A204.1 (cell line): ENCODE measurements around the gene ZEB1.
"Not testable (repeated sequence)": the region's sequence is repeated elsewhere in the genome, so short reads cannot be mapped to it uniquely, and the experiment has no call there.

ENCODE experiments used
- FAIRE-seq: peaks from 2 replicates; lab custom pipeline; 2012; peaks lifted over from hg19 to GRCh38; lab: Jason Lieb, UNC

ZEB1 gene

DNA sequence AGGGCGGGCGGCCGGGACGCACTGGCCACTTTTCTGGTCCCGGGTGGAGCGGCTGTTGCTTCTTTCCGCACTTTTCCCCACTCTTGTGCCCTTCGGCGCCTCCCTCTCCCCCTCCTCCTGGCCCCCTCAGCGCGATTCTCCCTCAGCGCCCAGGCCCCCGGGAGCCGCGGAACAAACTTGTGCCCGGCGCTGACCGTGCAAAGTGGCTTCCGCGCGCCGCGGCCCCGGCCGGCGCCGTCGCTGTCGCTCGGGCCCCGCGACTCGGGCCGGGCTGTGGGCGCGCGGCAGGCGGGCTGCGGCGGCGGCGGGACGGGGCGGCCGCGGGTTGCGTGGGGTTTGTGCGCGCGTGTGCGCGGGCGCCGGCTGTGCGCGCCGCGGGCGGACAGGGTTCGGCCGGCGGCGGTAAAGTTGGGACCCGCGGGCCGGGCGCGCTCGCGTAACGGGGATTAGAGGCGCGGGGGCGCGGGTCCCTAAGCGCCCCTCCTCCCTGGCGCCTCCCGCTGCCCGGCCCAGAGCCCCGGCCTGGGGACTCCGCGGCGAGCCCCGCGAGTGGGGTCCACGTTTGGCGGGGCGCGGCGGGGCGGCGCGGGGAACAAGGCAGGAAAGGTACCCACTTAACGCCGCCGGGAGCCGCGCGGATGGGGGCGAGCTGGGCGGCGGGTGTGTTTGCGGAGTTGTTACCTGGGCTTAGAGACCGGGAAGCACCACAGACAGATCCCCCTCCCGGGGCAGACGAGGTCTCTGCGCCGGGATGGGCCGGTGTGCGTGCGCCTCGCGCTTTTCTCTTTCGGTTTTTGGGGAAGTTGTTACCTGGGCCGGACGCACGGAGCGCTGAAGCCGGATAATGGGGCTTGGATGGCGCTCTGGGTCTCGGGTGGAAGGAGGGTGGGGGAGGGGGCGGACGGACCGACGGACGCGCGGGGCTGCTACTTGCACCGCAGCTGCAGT is 860 bp downstream of the ZEB1 start:
- FAIRE-seq: no peak

- FAIRE-seq: no peak
These were observed 1.7 kb downstream of the ZEB1 start for GRCh38 chr10:31320550-31321211.

- FAIRE-seq: no peak
These were observed 2.5 kb downstream of the ZEB1 start for GRCh38 chr10:31321396-31321941.

DNA sequence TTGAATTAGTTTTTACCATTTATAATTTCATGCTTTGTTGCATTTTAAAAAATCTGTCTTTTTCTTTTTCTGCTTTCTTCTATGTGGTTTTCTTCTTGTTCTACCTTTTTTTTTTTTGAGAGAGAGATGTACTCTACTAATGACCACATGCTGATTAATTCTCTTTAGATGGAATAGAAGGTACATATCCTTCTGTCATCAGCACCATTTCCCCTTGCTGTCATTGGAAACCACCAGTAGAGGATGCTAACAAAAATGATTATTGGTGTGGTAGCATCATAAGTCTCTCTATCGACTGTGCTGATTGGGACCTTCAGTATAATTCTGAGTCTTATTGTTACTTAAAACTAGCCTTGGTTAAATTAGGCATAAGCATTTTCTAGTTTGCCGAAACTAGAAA is 3.6 kb downstream of the ZEB1 start:
- peak; percentile 19 for FAIRE-seq

DNA sequence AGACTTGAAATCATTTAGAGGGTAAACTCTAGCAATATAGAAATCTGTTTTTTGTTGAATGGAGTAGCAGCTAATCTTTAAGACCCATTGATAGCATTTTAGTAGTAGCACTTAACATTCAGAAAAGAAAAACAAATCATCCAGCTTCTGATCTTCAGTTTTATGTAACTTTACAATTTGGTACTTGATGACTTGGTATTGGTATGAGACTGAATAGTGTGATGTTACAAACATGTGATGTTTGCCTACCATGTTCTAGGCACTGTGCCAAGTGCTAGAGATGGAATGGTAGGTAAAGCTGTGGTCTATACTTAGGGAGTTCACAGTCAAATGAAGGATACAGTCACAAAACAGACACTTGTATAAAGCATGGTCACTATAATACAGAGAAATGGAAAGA is 21.3 kb downstream of the ZEB1 start:
- FAIRE-seq: no peak

DNA sequence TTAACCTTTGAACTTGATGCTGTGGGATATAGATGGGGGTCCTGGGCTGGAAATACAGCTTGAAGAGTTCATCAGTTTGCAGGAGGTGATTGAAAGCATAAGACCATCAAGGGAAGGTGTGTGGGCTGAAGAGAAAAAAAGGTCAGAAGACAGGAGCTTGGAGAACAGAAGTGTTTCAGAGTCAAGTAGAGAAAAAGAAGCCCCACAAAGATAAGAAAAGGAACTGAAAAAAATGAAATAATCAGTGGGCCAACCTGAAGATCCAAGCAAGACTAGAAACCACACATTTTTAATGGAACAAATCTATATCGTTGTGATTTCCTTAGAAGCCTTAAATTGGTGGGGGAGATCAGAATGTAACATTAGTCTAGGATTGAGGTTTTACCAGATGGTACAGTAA is 22.5 kb downstream of the ZEB1 start:
- FAIRE-seq: no peak

DNA sequence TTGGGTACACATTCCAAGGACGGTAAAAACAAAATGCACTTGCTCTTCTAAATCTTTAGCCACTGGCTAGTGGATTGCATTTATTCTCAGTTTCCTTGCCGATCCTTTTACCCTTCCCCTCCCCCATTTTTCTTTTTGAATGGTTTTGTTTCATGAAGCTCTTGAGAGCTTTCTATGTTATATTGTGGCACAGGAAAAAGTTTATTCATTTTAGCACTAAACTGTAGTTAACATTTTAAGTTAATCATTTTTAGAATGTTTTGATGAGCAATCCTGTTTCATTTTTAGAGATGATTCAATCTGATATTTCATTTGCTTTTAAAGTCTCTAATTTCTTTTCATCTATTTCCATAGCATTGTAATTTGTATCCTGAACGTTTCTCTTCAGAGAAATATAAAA is 24.0 kb downstream of the ZEB1 start:
- peak; percentile 77 for FAIRE-seq

DNA sequence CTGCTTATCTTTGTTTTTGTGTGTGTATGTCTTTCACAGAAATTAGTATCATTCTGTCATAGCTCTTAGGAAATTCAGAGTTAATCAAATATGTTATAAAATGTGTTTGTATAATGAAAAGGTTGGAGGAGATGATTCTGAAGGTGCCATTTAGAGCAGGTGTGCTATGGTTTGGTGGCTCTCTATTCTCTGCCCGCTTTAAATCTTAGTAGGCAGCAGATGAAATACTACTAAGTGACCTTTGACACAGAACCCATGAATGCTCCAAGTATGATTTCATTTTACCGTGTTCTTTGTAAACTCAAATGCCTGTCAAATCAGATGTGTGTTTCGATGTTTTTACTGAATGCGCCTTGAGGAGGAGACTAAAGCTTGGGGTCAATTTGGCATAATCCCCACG is 24.5 kb downstream of the ZEB1 start:
- no peak for FAIRE-seq

DNA sequence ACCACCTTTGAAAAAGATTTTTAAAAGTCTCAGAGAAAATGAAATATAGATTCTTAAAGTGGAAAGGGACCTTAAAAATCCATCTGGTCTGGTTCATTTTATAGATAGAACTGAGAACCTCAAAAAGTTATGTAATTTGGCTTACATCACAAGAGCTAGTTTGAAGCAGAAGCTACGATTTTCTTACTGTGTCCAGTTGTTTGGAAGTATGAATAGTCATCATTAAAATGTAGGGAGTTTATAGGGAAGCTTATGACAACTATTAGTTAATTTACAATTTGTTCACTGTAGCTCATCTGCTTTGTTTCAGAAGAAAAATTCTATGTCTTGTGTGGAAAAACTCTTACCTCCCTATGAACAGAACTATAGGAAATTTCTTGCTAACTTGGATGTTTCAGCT is 26.9 kb downstream of the ZEB1 start:
- no peak for FAIRE-seq

DNA sequence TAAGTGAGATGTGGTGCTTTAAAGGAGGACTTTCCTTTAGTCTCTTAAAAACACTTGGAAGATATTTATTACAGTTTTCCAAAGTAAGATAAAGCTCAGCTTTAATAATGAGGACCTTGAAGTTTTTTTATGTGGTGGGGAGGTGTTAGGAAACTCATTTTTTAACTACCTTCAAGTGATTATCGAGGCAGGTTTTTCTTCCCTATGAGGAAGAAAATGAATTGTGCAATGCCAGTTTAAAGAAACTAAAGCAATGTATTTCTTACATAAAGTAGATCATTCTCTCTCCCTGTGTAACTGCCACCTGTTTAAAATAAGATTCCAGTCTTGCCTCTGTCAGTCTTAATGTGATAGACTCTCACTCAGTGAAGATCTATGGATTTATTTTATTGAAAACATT is 27.9 kb downstream of the ZEB1 start:
- no peak for FAIRE-seq

- no peak for FAIRE-seq
These were observed 28.7 kb downstream of the ZEB1 start for GRCh38 chr10:31347705-31348104.

- no peak for FAIRE-seq
These were observed 31.9 kb downstream of the ZEB1 start for GRCh38 chr10:31350891-31351290.

GRCh38 chr10:31352436-31353226 is 33.6 kb downstream of the ZEB1 start:
- no peak for FAIRE-seq

DNA sequence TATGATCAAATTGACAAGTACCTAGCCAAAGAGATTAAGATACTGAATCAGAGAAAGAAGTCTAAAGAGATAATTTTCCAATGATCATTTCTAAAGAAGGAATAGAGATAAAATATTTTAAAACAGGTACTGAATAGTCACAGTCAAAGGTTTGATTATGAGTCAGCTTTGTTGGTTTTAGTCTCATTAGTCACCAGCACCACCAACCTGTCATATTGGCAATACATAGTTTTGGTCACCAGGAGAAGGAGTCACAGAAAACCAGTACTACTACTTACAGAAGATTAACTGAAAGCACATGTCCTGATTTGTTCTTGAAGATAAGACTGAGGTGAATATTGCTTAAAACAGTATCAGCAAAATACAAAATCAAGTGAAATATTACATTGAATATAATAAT is 34.6 kb downstream of the ZEB1 start:
- peak; percentile 29 for FAIRE-seq

- FAIRE-seq: no peak
These were observed 39.8 kb downstream of the ZEB1 start for GRCh38 chr10:31358688-31359330.

- FAIRE-seq: no peak
These were observed 41.0 kb downstream of the ZEB1 start for GRCh38 chr10:31359979-31360378.

- not testable (repeated sequence) for FAIRE-seq
These were observed 42.5 kb downstream of the ZEB1 start for GRCh38 chr10:31361475-31361874.

GRCh38 chr10:31362023-31362641 is 43.1 kb downstream of the ZEB1 start:
- no peak for FAIRE-seq

DNA sequence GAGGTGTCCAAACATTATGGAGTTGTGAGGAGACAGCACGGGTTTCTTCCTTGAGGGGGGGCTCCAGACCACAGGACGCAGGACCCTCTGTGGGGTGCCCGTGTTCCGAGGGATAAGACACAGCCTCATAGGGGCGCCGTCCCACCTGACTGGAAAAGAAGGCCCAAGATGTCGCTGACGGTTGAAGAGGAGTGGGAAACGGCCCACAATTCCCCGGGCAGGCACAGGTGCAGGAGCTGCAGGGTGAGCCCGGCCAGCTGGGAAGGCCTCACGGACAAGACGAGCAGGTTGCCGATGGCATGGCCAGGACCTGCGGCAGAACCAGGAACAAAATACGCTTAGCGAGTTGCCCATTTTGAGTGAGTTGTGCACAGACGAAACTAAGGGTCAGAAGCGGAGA is 44.7 kb downstream of the ZEB1 start:
- FAIRE-seq: not testable (repeated sequence)

DNA sequence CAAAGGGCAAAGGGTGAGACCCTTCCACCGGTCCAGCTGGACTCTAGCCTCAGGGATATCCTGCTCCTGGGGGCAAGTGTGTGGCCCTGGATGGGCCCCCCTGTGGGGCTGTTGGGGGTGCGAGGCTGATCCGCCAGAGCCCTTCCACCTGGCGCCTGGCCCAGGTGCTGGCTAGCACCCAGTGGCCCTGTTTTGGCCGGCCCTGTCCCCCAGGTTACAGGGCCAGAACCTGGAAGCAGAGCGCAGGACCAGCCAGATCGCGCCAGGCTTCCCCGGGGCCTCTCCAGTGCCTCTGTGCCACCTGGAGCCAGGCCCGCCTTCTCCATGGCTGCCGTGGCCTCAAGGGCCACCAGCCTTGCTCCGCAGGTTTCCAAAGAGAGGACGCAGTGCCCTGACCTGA is 45.2 kb downstream of the ZEB1 start:
- not testable (repeated sequence) for FAIRE-seq

DNA sequence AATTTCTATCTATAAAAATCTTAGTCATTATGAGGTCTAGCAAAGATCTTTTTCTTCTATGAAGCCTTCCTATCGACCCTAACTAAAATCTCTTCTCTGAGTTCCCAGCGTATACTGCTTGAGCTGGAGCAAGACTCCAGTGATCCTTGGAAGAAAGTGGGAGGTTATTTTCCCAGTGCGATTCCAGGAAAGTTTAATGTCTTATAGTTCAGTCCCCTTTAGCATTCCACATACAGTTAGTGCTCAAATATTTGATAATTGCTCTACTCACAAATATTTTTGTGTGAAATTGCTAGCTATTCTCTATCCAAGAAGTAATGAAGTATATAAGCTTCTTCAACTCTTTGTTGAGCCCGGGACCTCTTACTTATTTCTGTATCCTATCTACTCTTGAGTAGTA is 47.7 kb downstream of the ZEB1 start:
- no peak for FAIRE-seq

- no peak for FAIRE-seq
These were observed 49.7 kb downstream of the ZEB1 start for GRCh38 chr10:31368724-31369123.
